H1 (cell line): ENCODE measurements around the gene CHST9. TPM values are rescaled to one million over a fixed set of nuclear protein-coding genes. Genes with fewer than 3 reads are reported as not detected.

Experiments
- CTCF ChIA-PET: fragments of 300-600 bp; sonication (Branson Sonifier 250); formaldehyde crosslinking; loops from one replicate; lab custom pipeline; 2021; ENCODE audit not compliant: partially characterized antibody; lab: Charles Lee
- POLR2A ChIA-PET: fragments of 300-600 bp; sonication (Branson Sonifier 250); formaldehyde crosslinking; loops from one replicate; lab custom pipeline; 2021; ENCODE audit warnings: inconsistent platforms; ENCODE audit not compliant: partially characterized antibody; lab: Charles Lee
- DNase-seq, 2 experiments: peaks; one replicate each; pipeline versions ENCODE4 v3.0.0 to v3.0.0-alpha.2; 2010 to 2022; ENCODE audit warnings: low spot score in 2 of 2, low read depth in 1 of 2, mixed read lengths in 1 of 2
- FAIRE-seq: peaks from 2 replicates; lab custom pipeline; 2011; peaks lifted over from hg19 to GRCh38; lab: Jason Lieb, UNC
- H2AFZ ChIP-seq: 2 replicates; pipeline ENCODE4 v1.8.1; 2012; ENCODE audit warnings: low read length, inconsistent platforms
- H2AK5ac ChIP-seq: 2 replicates; pipeline ENCODE4 v1.6.1; 2013; ENCODE audit warnings: low read depth, low read length
- H2BK120ac ChIP-seq: replicated peaks from 2 replicates; pipeline ENCODE3; 2013; ENCODE audit warnings: low read depth, low read length, inconsistent platforms
- H2BK12ac ChIP-seq: 2 replicates; pipeline ENCODE4 v1.6.1; 2013; ENCODE audit warnings: low read depth, low read length
- H2BK15ac ChIP-seq: 2 replicates; pipeline ENCODE4 v1.6.1; 2013; ENCODE audit warnings: low read length
- H2BK20ac ChIP-seq: 2 replicates; pipeline ENCODE4 v1.6.1; 2013; ENCODE audit warnings: low read length
- H2BK5ac ChIP-seq: 2 replicates; pipeline ENCODE4 v1.6.1; 2013; ENCODE audit warnings: low read depth, low read length
- H3K14ac ChIP-seq: 2 replicates; pipeline ENCODE4 v1.6.1; 2013; ENCODE audit warnings: inconsistent platforms; ENCODE audit not compliant: insufficient read length
- H3K18ac ChIP-seq: 2 replicates; pipeline ENCODE4 v1.6.1; 2013; ENCODE audit warnings: low read length; ENCODE audit errors: extremely low read depth
- H3K23ac ChIP-seq: 2 replicates; pipeline ENCODE4 v1.6.1; 2013; ENCODE audit warnings: inconsistent platforms; ENCODE audit not compliant: insufficient read length
- H3K23me2 ChIP-seq: 2 replicates; pipeline ENCODE4 v1.6.1; 2013; ENCODE audit warnings: low read depth, low read length
- H3K27ac ChIP-seq: 2 replicates; pipeline ENCODE4 v1.6.1; 2011; ENCODE audit warnings: low read depth, low read length, inconsistent platforms
- H3K27me3 ChIP-seq, 4 experiments: replicated peaks in 1 of 4; 1 replicate in 1 of 4; 2 replicates in 3 of 4; pipeline versions ENCODE4 v1.6.1 to v1.8.1; 2011 to 2013; ENCODE audit warnings: low read length in 3 of 4, mild to moderate bottlenecking in 3 of 4, inconsistent platforms in 2 of 4, mixed read lengths in 2 of 4, moderate library complexity in 1 of 4; ENCODE audit not compliant: control insufficient read depth in 3 of 4, insufficient read depth in 3 of 4; ENCODE audit errors: extremely low read depth in 1 of 4
- H3K36me3 ChIP-seq, 4 experiments: 2 replicates each; pipeline versions ENCODE4 v1.6.1 to v1.8.1; 2011 to 2013; ENCODE audit warnings: mild to moderate bottlenecking in 4 of 4, low read length in 3 of 4, moderate library complexity in 2 of 4, control low read depth in 1 of 4, inconsistent platforms in 1 of 4; ENCODE audit not compliant: insufficient read depth in 4 of 4, control insufficient read depth in 2 of 4
- H3K4ac ChIP-seq: replicated peaks from 2 replicates; pipeline ENCODE3; 2013; ENCODE audit warnings: low read length, low read depth, mixed read lengths, inconsistent platforms; ENCODE audit not compliant: insufficient read length
- H3K4me1 ChIP-seq, 4 experiments: replicated peaks in 1 of 4; 1 replicate in 1 of 4; 2 replicates in 3 of 4; pipeline versions ENCODE4 v1.6.1 to v1.8.1; 2011 to 2013; ENCODE audit warnings: low read length in 3 of 4, inconsistent platforms in 2 of 4, mixed read lengths in 1 of 4; ENCODE audit not compliant: insufficient read depth in 4 of 4, control insufficient read depth in 3 of 4
- H3K4me2 ChIP-seq, 2 experiments: 2 replicates each; pipeline versions ENCODE4 v1.6.1 to v1.8.1; 2011 to 2013; ENCODE audit warnings: low read depth in 2 of 2, low read length in 2 of 2, control low read depth in 1 of 2, inconsistent platforms in 1 of 2, mild to moderate bottlenecking in 1 of 2; ENCODE audit not compliant: insufficient read depth in 1 of 2
- H3K4me3 ChIP-seq, 4 experiments: fragments of 200-600, 300-600 bp in 1 of 4; sonication (generic), shearing (Covaris generic), sonication (Bioruptor Twin) in 1 of 4; 2 replicates each; pipeline versions ENCODE4 v1.5.1 to v1.8.1; 2011 to 2016; ENCODE audit warnings: low read length in 4 of 4, low read depth in 3 of 4, control low read depth in 2 of 4, inconsistent platforms in 2 of 4, mild to moderate bottlenecking in 2 of 4, mixed read lengths in 1 of 4, moderate library complexity in 1 of 4; ENCODE audit not compliant: insufficient read depth in 2 of 4; ENCODE audit errors: extremely low read depth in 1 of 4
- H3K56ac ChIP-seq: replicated peaks from 2 replicates; pipeline ENCODE3; 2013; ENCODE audit warnings: low read depth, mild to moderate bottlenecking, mixed read lengths, low read length, inconsistent platforms; ENCODE audit not compliant: insufficient read length
- H3K79me1 ChIP-seq: 2 replicates; pipeline ENCODE4 v1.6.1; 2013; ENCODE audit warnings: low read depth, low read length, control low read depth
- H3K79me2 ChIP-seq, 2 experiments: 2 replicates each; pipeline versions ENCODE4 v1.6.1 to v1.8.1; 2012 to 2013; ENCODE audit warnings: low read length in 2 of 2, mild to moderate bottlenecking in 2 of 2, inconsistent platforms in 1 of 2; ENCODE audit not compliant: insufficient read depth in 2 of 2, control insufficient read depth in 1 of 2
- H3K9ac ChIP-seq, 4 experiments: replicated peaks in 1 of 4; 1 replicate in 1 of 4; 2 replicates in 3 of 4; pipeline versions ENCODE4 v1.6.1 to v1.8.1; 2011 to 2013; ENCODE audit warnings: low read depth in 3 of 4, low read length in 3 of 4, control low read depth in 2 of 4, mild to moderate bottlenecking in 2 of 4, moderate library complexity in 2 of 4, inconsistent platforms in 1 of 4; ENCODE audit errors: extremely low read depth in 1 of 4
- H3K9me3 ChIP-seq, 2 experiments: 2 replicates each; pipeline versions ENCODE4 v1.6.1 to v1.8.1; 2012 to 2013; ENCODE audit warnings: mild to moderate bottlenecking in 2 of 2, moderate library complexity in 2 of 2, control low read depth in 1 of 2, inconsistent platforms in 1 of 2, low read depth in 1 of 2, low read length in 1 of 2, mixed read lengths in 1 of 2; ENCODE audit not compliant: insufficient read depth in 2 of 2
- H4K20me1 ChIP-seq, 2 experiments: replicated peaks in 1 of 2; 2 replicates each; pipeline versions ENCODE3 to v1.8.1; 2011 to 2013; ENCODE audit warnings: inconsistent platforms in 2 of 2, low read length in 2 of 2, mild to moderate bottlenecking in 1 of 2; ENCODE audit not compliant: insufficient read depth in 2 of 2, control insufficient read depth in 1 of 2
- H4K5ac ChIP-seq: 2 replicates; pipeline ENCODE4 v1.6.1; 2013; ENCODE audit warnings: low read length, low read depth, mixed read lengths, inconsistent platforms; ENCODE audit not compliant: insufficient read length
- H4K8ac ChIP-seq: 2 replicates; pipeline ENCODE4 v1.8.0; 2013; ENCODE audit warnings: mild to moderate bottlenecking, moderate library complexity, low read length, inconsistent platforms; ENCODE audit not compliant: insufficient read depth; ENCODE audit errors: extremely low read depth
- H4K91ac ChIP-seq: replicated peaks from 2 replicates; pipeline ENCODE3; 2013; ENCODE audit warnings: low read length, mixed read lengths, inconsistent platforms; ENCODE audit not compliant: insufficient read length
- ASH2L ChIP-seq: fragments of 200-600, 300-600 bp; sonication (generic); IDR thresholded peaks from one replicate; pipeline ENCODE4 v1.7.1; 2017; ENCODE audit warnings: low read length
- CREB1 ChIP-seq: IDR thresholded peaks from 2 replicates; pipeline ENCODE4 v1.6.1; 2012; ENCODE audit warnings: inconsistent platforms
- HDAC2 ChIP-seq, 2 experiments: fragments of 300-600 bp in 1 of 2; sonication (generic) in 1 of 2; IDR thresholded peaks; 2 replicates each; pipeline ENCODE4 v1.6.1; 2011 to 2012; ENCODE audit warnings: low read depth in 2 of 2, low read length in 2 of 2, mild to moderate bottlenecking in 2 of 2, moderate library complexity in 2 of 2, borderline replicate concordance in 1 of 2, inconsistent platforms in 1 of 2
- polyA plus RNA-seq, 7 experiments: library from polyadenylated mRNA; depleted of rRNA in 3 of 7; stranded (reverse) in 5 of 7; unstranded in 2 of 7; fragments of >200 nt in 5 of 7; fragments of 200-250 nt in 2 of 7; gene quantifications; 1 replicate in 5 of 7; 2 replicates in 1 of 7; 4 replicates in 1 of 7; pipeline versions ENCODE4 v1.2.1 to v1.2.3, GENCODE V29; 2011 to 2013; ENCODE audit warnings: missing spikeins in 2 of 7, mixed read lengths in 2 of 7
- total RNA-seq: library from RNA; stranded (reverse); fragmentation: NEBNext Ultra II Directional; extraction: Animal tissue kit (Norgen Biotek cat#: 25700); gene quantifications from 2 replicates; pipeline ENCODE4 v1.2.1, GENCODE V29; 2021

The CHST9 gene
- total and polyA plus RNA-seq, 2 of the 8 experiments (the other 6 are each of a cell fraction or from before 2014, with no cell fraction given) = 3.2 to 24.3 TPM

GRCh38 chr18:26992926-26993325 lies 192.2 kb downstream of the CHST9 start (continued):
- no peak for TF ChIP-seq CREB1
- TF ChIP-seq, all 59 proteins: peak for 0

DNA sequence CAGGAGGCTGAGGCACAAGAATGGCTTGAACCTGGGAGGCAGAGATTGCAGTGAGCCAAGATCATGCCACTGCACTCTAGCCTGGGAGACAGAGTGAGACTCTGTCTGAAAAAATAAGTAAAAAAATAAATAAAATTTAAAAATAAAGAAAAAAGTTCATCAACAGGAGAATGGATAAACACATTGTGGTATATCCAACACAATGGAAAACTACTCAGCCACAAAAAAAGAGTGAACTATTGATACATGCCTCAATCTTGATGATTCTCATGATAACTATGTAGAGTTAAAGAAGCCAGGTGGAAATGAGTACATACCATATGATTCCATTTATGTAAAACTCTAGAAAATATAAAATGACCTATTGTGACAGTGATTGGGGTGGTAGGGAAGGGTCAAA lies 195.3 kb downstream of the CHST9 start:
- 0 out of 4 replicates have a peak, but pooled peaks cover 0 to 2% of the 10 kb centered on the region in 2 experiments for H3K9me3 ChIP-seq
- H3K4me1 ChIP-seq = no peaks in the 10 kb centered on the region
- H3K18ac ChIP-seq = no peak overlapping the region
- no peak overlapping the region for H3K23ac ChIP-seq
- H3K4ac ChIP-seq = no peak overlapping the region
- DNase-seq = no peak
- H3K23me2 ChIP-seq = no peaks in the 10 kb centered on the region
- no peak overlapping the region for H2BK120ac ChIP-seq
- no peak overlapping the region for H4K5ac ChIP-seq
- no peaks in the 10 kb centered on the region for H4K20me1 ChIP-seq
- H3K14ac ChIP-seq = no peak overlapping the region
- no peak overlapping the region for H3K4me2 ChIP-seq
- no peak overlapping the region for H2AK5ac ChIP-seq
- CTCF ChIA-PET = no interaction called here
- no peak overlapping the region for H2BK12ac ChIP-seq
- no peak overlapping the region for H2BK15ac ChIP-seq
- H2BK5ac ChIP-seq = no peak overlapping the region
- H3K56ac ChIP-seq = no peak overlapping the region
- no peak overlapping the region for H3K4me3 ChIP-seq
- H4K8ac ChIP-seq = no peak overlapping the region
- no peak overlapping the region for H2BK20ac ChIP-seq
- H3K79me1 ChIP-seq = no peaks in the 10 kb centered on the region
- no peak overlapping the region for H3K9ac ChIP-seq
- H3K36me3 ChIP-seq = no peaks in the 10 kb centered on the region
- H3K79me2 ChIP-seq = no peaks in the 10 kb centered on the region
- no peak for TF ChIP-seq HDAC2 (IDR thresholded peaks at IDR 0.05; ENCODE audit: borderline replicate concordance in 1 of 2, low read depth in 2 of 2, low read length in 2 of 2)
- TF ChIP-seq ASH2L = no peak
- TF ChIP-seq, all 59 proteins: peak for 0
- Histone ChIP-seq H3K27ac (no peak overlapping the region), H2AFZ (no peak overlapping the region), H4K91ac (no peak overlapping the region), H3K27me3 (no peaks in the 10 kb centered on the region)
- FAIRE-seq = no peak
- POLR2A ChIA-PET = no interaction called here
